Cardiac muscle cell (in vitro differentiated cells and primary cell): Measurements from ENCODE around the gene SOBP. TPM values are rescaled to one million over a fixed set of nuclear protein-coding genes. Genes with fewer than 3 reads are reported as not detected.
A peak's percentile ranks its signal among the peaks of the same experiment; 100 is the strongest.

Source experiments
- DNase-seq, 2 donors: peaks; one replicate each; pipeline versions ENCODE4 v3.0.0 to v3.0.0-alpha.2; 2010 to 2017; ENCODE audit warnings: low read depth in 1 of 2, low spot score in 1 of 2
- H3K27ac ChIP-seq: fragments of 200-600 bp; sonication (generic); 2 replicates; pipeline ENCODE4 v1.5.1; 2016
- H3K27me3 ChIP-seq: fragments of 200-600 bp; sonication (generic); 2 replicates; pipeline ENCODE4 v1.6.0; 2016; ENCODE audit warnings: control low read depth
- H3K36me3 ChIP-seq: fragments of 200-600 bp; sonication (generic); 2 replicates; pipeline ENCODE4 v1.5.1; 2016; ENCODE audit warnings: control low read depth
- H3K4me1 ChIP-seq: fragments of 200-600 bp; sonication (generic); 2 replicates; pipeline ENCODE4 v1.8.1; 2017; ENCODE audit warnings: low read depth, mild to moderate bottlenecking, mixed run types
- H3K4me3 ChIP-seq: fragments of 200-600 bp; sonication (generic); 2 replicates; pipeline ENCODE4 v1.5.1; 2016; ENCODE audit warnings: mild to moderate bottlenecking
- H3K9me3 ChIP-seq: fragments of 200-600 bp; sonication (generic); 2 replicates; pipeline ENCODE4 v1.5.1; 2017; ENCODE audit warnings: low read depth, mild to moderate bottlenecking, control low read depth
- CTCF ChIP-seq: IDR thresholded peaks from 2 replicates; pipeline ENCODE4 v1.5.1; 2012; ENCODE audit warnings: low read depth, mild to moderate bottlenecking, low read length
- polyA plus RNA-seq: library from polyadenylated mRNA; unstranded; fragments of >200 nt; fragmentation: Nextera tagmentation; extraction: Ambion mirVana; gene quantifications from 2 replicates; pipeline ENCODE4 v1.2.1, GENCODE V29; 2016
- total RNA-seq: library from RNA; depleted of rRNA; stranded (reverse); fragments of >200 nt; gene quantifications from 2 replicates; pipeline ENCODE4 v1.2.3, GENCODE V29; 2016

Gene SOBP
- total and polyA plus RNA-seq, 2 experiments from 2014 or later = 27.5 to 30.8 TPM

GRCh38 chr6:107538856-107539387 is 49.0 kb downstream of the SOBP start:
- H3K9me3 ChIP-seq = no peaks in the 10 kb centered on the region
- H3K4me1 ChIP-seq = peaks cover 76% of the 10 kb centered on the region
- no peaks in the 10 kb centered on the region for H3K27me3 ChIP-seq
- H3K36me3 ChIP-seq = no peaks in the 10 kb centered on the region
- H3K4me3 ChIP-seq = no peak overlapping the region
- DNase-seq = no peak
- TF ChIP-seq CTCF = no peak
- peak overlapping the region; percentile 50 for H3K27ac ChIP-seq

GRCh38 chr6:107539409-107539808 is 49.5 kb downstream of the SOBP start:
- H3K27me3 ChIP-seq = no peaks in the 10 kb centered on the region
- peak overlapping the region; percentile 50 for H3K27ac ChIP-seq
- H3K4me1 ChIP-seq = peaks cover 71% of the 10 kb centered on the region
- H3K36me3 ChIP-seq = no peaks in the 10 kb centered on the region
- TF ChIP-seq CTCF = no peak
- no peak for DNase-seq
- no peak overlapping the region for H3K4me3 ChIP-seq
- H3K9me3 ChIP-seq = no peaks in the 10 kb centered on the region

- no peak for DNase-seq
- H3K4me3 ChIP-seq = no peak overlapping the region
- H3K27ac ChIP-seq = peak overlapping the region; percentile 50
- H3K9me3 ChIP-seq = no peaks in the 10 kb centered on the region
- H3K4me1 ChIP-seq = peaks cover 66% of the 10 kb centered on the region
- no peaks in the 10 kb centered on the region for H3K36me3 ChIP-seq
- H3K27me3 ChIP-seq = no peaks in the 10 kb centered on the region
- TF ChIP-seq CTCF = no peak
Observed at GRCh38 chr6:107539849-107540464, 50.0 kb downstream of the SOBP start.

- DNase-seq = no peak
- Histone ChIP-seq H3K27ac (peak overlapping the region; percentile 29), H3K4me3 (no peak overlapping the region), H3K36me3 (no peaks in the 10 kb centered on the region), H3K4me1 (peaks cover 66% of the 10 kb centered on the region), H3K9me3 (no peaks in the 10 kb centered on the region), H3K27me3 (no peaks in the 10 kb centered on the region)
- no peak for TF ChIP-seq CTCF
Observed at GRCh38 chr6:107540465-107540857, 50.5 kb downstream of the SOBP start.

GRCh38 chr6:107542192-107542668 is 52.3 kb downstream of the SOBP start:
- DNase-seq = no peak
- no peak overlapping the region for H3K4me3 ChIP-seq
- peaks cover 52% of the 10 kb centered on the region for H3K4me1 ChIP-seq
- no peaks in the 10 kb centered on the region for H3K9me3 ChIP-seq
- no peaks in the 10 kb centered on the region for H3K27me3 ChIP-seq
- TF ChIP-seq CTCF = no peak
- H3K36me3 ChIP-seq = no peaks in the 10 kb centered on the region
- peak overlapping the region; percentile 41 for H3K27ac ChIP-seq
